Activated CD4-positive, alpha-beta T cell treated with anti-CD3 and anti-CD28 coated beads for 36 hours (primary cell): ENCODE data around the gene RIPOR2. TPM values are rescaled to one million over a fixed set of nuclear protein-coding genes. Genes with fewer than 3 reads are reported as not detected.

Experiments
- ATAC-seq: fragments of 200-7000 bp; cut with Tn5 transposase; one replicate; pipeline ENCODE4 v1.10.0; 2021; ENCODE audit warnings: mild to moderate bottlenecking, moderate library complexity
- CTCF ChIA-PET: fragments of 350-600 bp; sonication (Branson Sonifier 250); formaldehyde crosslinking; loops from one replicate; lab custom pipeline; 2021; ENCODE audit warnings: antibody characterized with exemption; lab: Charles Lee
- POLR2A ChIA-PET: fragments of 350-600 bp; sonication (Branson Sonifier 250); formaldehyde crosslinking; loops from one replicate; lab custom pipeline; 2021; ENCODE audit warnings: antibody characterized with exemption, inconsistent platforms; lab: Charles Lee
- DNase-seq: peaks from one replicate; pipeline ENCODE4 v3.0.0-alpha.2; 2020
- H3K27ac Mint-ChIP-seq: one replicate; pipeline ENCODE4 v1.8.0; 2021; ENCODE audit warnings: mixed read lengths
- H3K27me3 Mint-ChIP-seq: one replicate; pipeline ENCODE4 v1.8.0; 2021; ENCODE audit warnings: mixed read lengths
- H3K36me3 Mint-ChIP-seq: one replicate; pipeline ENCODE4 v1.8.0; 2021; ENCODE audit warnings: low read depth, mixed read lengths
- H3K4me1 Mint-ChIP-seq: one replicate; pipeline ENCODE4 v1.8.0; 2021; ENCODE audit warnings: mixed read lengths
- H3K4me3 Mint-ChIP-seq: one replicate; pipeline ENCODE4 v1.8.0; 2021; ENCODE audit warnings: mild to moderate bottlenecking, moderate library complexity, mixed read lengths
- H3K9me3 Mint-ChIP-seq: one replicate; pipeline ENCODE4 v1.8.0; 2021; ENCODE audit warnings: low read depth, mixed read lengths
- intact Hi-C, 2 experiments: fragments of 100-400 bp; cut with DNase I in 1 of 2; cut with micrococcal nuclease in 1 of 2; formaldehyde crosslinking; loops; one replicate each; pipeline versions ENCODE4 v1.14.2 to v1.15.1; 2022 to 2024; cut with DNase I, micrococcal nuclease
- total RNA-seq, 2 experiments: library from RNA; stranded (reverse); gene quantifications; one replicate each; pipeline ENCODE4 v1.2.3, GENCODE V29; 2021

Gene RIPOR2
- total RNA-seq, 2 experiments from 2014 or later = 60.0 to 67.0 TPM

GRCh38 chr6:24933868-24934401, 1.8 kb downstream of the RIPOR2 start:
- peaks cover 88% of the 10 kb centered on the region for H3K4me1 Mint-ChIP-seq
- peak overlapping the region; percentile 95 for H3K27ac Mint-ChIP-seq
- ATAC-seq (no peak), DNase-seq (peak; percentile 59)
- intact Hi-C loops = loop anchor here (2.0 kb wide), 4 partner anchors 51 to 213 kb away; no protein-coding TSS in a partner anchor
- H3K4me3 Mint-ChIP-seq = peak overlapping the region; percentile 93
- peaks cover 7% of the 10 kb centered on the region for H3K36me3 Mint-ChIP-seq
- no peaks in the 10 kb centered on the region for H3K9me3 Mint-ChIP-seq
- CTCF ChIA-PET = interaction anchor here (0.6 to 9.1 kb wide), 57 partner anchors 9 to 1511 kb away, joined by 3 to 152 read pairs (median 5); partner anchors contain the start of gene ARMH2
- POLR2A ChIA-PET = interaction anchor here (0.5 to 2.5 kb wide), 4 partner anchors 41 to 73 kb away, joined by 3 to 13 read pairs (median 5); no protein-coding TSS in a partner anchor
- no peaks in the 10 kb centered on the region for H3K27me3 Mint-ChIP-seq

GRCh38 chr6:24933266-24933665, 2.5 kb downstream of the RIPOR2 start:
- Mint-ChIP-seq H3K27me3 (no peaks in the 10 kb centered on the region), H3K36me3 (peaks cover 7% of the 10 kb centered on the region), H3K4me1 (peaks cover 90% of the 10 kb centered on the region), H3K9me3 (no peaks in the 10 kb centered on the region), H3K4me3 (peak overlapping the region; percentile 93), H3K27ac (peak overlapping the region; percentile 95)
- DNase-seq = no peak
- intact Hi-C loops = loop anchor here (2.0 kb wide), 4 partner anchors 50 to 212 kb away; no protein-coding TSS in a partner anchor
- CTCF ChIA-PET = interaction anchor here (0.7 to 9.1 kb wide), 48 partner anchors 8 to 225 kb away, joined by 3 to 152 read pairs (median 6); no protein-coding TSS in a partner anchor
- POLR2A ChIA-PET = interaction anchor here (0.5 to 2.5 kb wide), 10 partner anchors 13 to 84 kb away, joined by 3 to 13 read pairs (median 4); no protein-coding TSS in a partner anchor
- no peak for ATAC-seq

- CTCF ChIA-PET = interaction anchor here (0.7 to 9.1 kb wide), 38 partner anchors 8 to 202 kb away, joined by 3 to 152 read pairs (median 7); no protein-coding TSS in a partner anchor
- intact Hi-C loops = loop anchor here (1.0 to 2.0 kb wide), 7 partner anchors 11 to 212 kb away; no protein-coding TSS in a partner anchor
- POLR2A ChIA-PET = interaction anchor here (0.5 to 2.5 kb wide), 12 partner anchors 12 to 94 kb away, joined by 3 to 13 read pairs (median 3); no protein-coding TSS in a partner anchor
Observed at GRCh38 chr6:24932832-24933231, 2.9 kb downstream of the RIPOR2 start.

GRCh38 chr6:24931718-24932691, 3.8 kb downstream of the RIPOR2 start:
- H3K36me3 Mint-ChIP-seq = peaks cover 15% of the 10 kb centered on the region
- ATAC-seq (peak; percentile 14), DNase-seq (peak; percentile 48)
- H3K4me3 Mint-ChIP-seq = peak overlapping the region; percentile 93
- H3K9me3 Mint-ChIP-seq = peaks cover 7% of the 10 kb centered on the region
- intact Hi-C loops = loop anchor here (1.0 to 2.0 kb wide), 7 partner anchors 10 to 211 kb away; no protein-coding TSS in a partner anchor
- CTCF ChIA-PET = interaction anchor here (0.8 to 9.1 kb wide), 27 partner anchors 7 to 203 kb away, joined by 3 to 152 read pairs (median 8); no protein-coding TSS in a partner anchor
- POLR2A ChIA-PET = interaction anchor here (0.5 to 2.5 kb wide), 9 partner anchors 11 to 95 kb away, joined by 3 to 13 read pairs (median 3); no protein-coding TSS in a partner anchor
- H3K27ac Mint-ChIP-seq = peak overlapping the region; percentile 95
- peaks cover 85% of the 10 kb centered on the region for H3K4me1 Mint-ChIP-seq
- H3K27me3 Mint-ChIP-seq = no peaks in the 10 kb centered on the region

More at GRCh38 chr6:24932832-24933231, 2.9 kb downstream of the RIPOR2 start:
- Mint-ChIP-seq H3K4me3 (peak overlapping the region; percentile 93), H3K27me3 (no peaks in the 10 kb centered on the region), H3K4me1 (peaks cover 86% of the 10 kb centered on the region), H3K36me3 (peaks cover 7% of the 10 kb centered on the region), H3K27ac (peak overlapping the region; percentile 95), H3K9me3 (no peaks in the 10 kb centered on the region)
- DNase-seq = peak; percentile 49
- peak; percentile 52 for ATAC-seq

- Mint-ChIP-seq H3K4me1 (peaks cover 85% of the 10 kb centered on the region), H3K27ac (peak overlapping the region; percentile 95), H3K27me3 (no peaks in the 10 kb centered on the region), H3K9me3 (peaks cover 11% of the 10 kb centered on the region), H3K36me3 (peaks cover 19% of the 10 kb centered on the region), H3K4me3 (peak overlapping the region; percentile 93)
- intact Hi-C loops = no loop called here
- ChIA-PET POLR2A (no interaction called here), CTCF (interaction anchor here (0.8 to 9.1 kb wide), 6 partner anchors 21 to 95 kb away, joined by 3 to 135 read pairs (median 20); no protein-coding TSS in a partner anchor)
- no peak for ATAC-seq
- no peak for DNase-seq
Observed at GRCh38 chr6:24931296-24931695, 4.5 kb downstream of the RIPOR2 start.

- Mint-ChIP-seq H3K9me3 (peaks cover 12% of the 10 kb centered on the region), H3K27ac (peak overlapping the region; percentile 90), H3K27me3 (no peaks in the 10 kb centered on the region), H3K4me1 (peaks cover 85% of the 10 kb centered on the region), H3K36me3 (peaks cover 21% of the 10 kb centered on the region), H3K4me3 (peak overlapping the region; percentile 28)
- no peak for DNase-seq
- ATAC-seq = no peak
- intact Hi-C loops = no loop called here
- POLR2A ChIA-PET = no interaction called here
- CTCF ChIA-PET = interaction anchor here (1.1 kb wide), 1 partner anchor 60 kb away, joined by 3 read pairs; no protein-coding TSS in a partner anchor
Observed at GRCh38 chr6:24930431-24930871, 5.3 kb downstream of the RIPOR2 start.

GRCh38 chr6:24929242-24929641, 6.5 kb downstream of the RIPOR2 start:
- H3K4me1 Mint-ChIP-seq = peaks cover 88% of the 10 kb centered on the region
- DNase-seq (peak; percentile 57), ATAC-seq (peak; percentile 17)
- H3K27ac Mint-ChIP-seq = peak overlapping the region; percentile 95
- H3K36me3 Mint-ChIP-seq = peaks cover 19% of the 10 kb centered on the region
- ChIA-PET CTCF (interaction anchor here (0.6 to 1.0 kb wide), 7 partner anchors 8 to 69 kb away, joined by 3 to 6 read pairs (median 4); no protein-coding TSS in a partner anchor), POLR2A (interaction anchor here (0.6 kb wide), 1 partner anchor 1345 kb away, joined by 8 read pairs; no protein-coding TSS in a partner anchor)
- peak overlapping the region; percentile 84 for H3K4me3 Mint-ChIP-seq
- H3K9me3 Mint-ChIP-seq = peaks cover 12% of the 10 kb centered on the region
- intact Hi-C loops = loop anchor here in 1 of 2 experiments (2.0 to 10.0 kb wide), 2 partner anchors 78 to 214 kb away; partner anchors contain the start of gene C6orf62
- no peaks in the 10 kb centered on the region for H3K27me3 Mint-ChIP-seq

GRCh38 chr6:24927985-24928745, 7.6 kb downstream of the RIPOR2 start:
- Mint-ChIP-seq H3K27ac (peak overlapping the region; percentile 95), H3K9me3 (peaks cover 12% of the 10 kb centered on the region), H3K4me3 (peak overlapping the region; percentile 84), H3K27me3 (no peaks in the 10 kb centered on the region), H3K36me3 (peaks cover 19% of the 10 kb centered on the region), H3K4me1 (peaks cover 90% of the 10 kb centered on the region)
- no peak for DNase-seq
- ChIA-PET CTCF (interaction anchor here (0.6 to 2.0 kb wide), 14 partner anchors 9 to 259 kb away, joined by 3 to 12 read pairs (median 4); no protein-coding TSS in a partner anchor), POLR2A (no interaction called here)
- peak; percentile 15 for ATAC-seq
- intact Hi-C loops = loop anchor here in 1 of 2 experiments (1.0 to 10.0 kb wide), 3 partner anchors 69 to 213 kb away; partner anchors contain the start of gene C6orf62

GRCh38 chr6:24927277-24927955, 8.3 kb downstream of the RIPOR2 start:
- POLR2A ChIA-PET = interaction anchor here (0.6 to 1.5 kb wide), 2 partner anchors 9 to 53 kb away, joined by 3 to 4 read pairs; no protein-coding TSS in a partner anchor
- intact Hi-C loops = loop anchor here in 1 of 2 experiments (10.0 kb wide), 1 partner anchor 213 kb away; the partner anchor contains the start of gene C6orf62
- Mint-ChIP-seq H3K4me1 (peaks cover 91% of the 10 kb centered on the region), H3K27ac (peak overlapping the region; percentile 95), H3K4me3 (peak overlapping the region; percentile 63), H3K9me3 (peaks cover 12% of the 10 kb centered on the region), H3K36me3 (peaks cover 19% of the 10 kb centered on the region), H3K27me3 (no peaks in the 10 kb centered on the region)
- DNase-seq = peak; percentile 44
- CTCF ChIA-PET = interaction anchor here (0.6 to 2.0 kb wide), 9 partner anchors 10 to 258 kb away, joined by 3 to 12 read pairs (median 3); no protein-coding TSS in a partner anchor
- ATAC-seq = no peak
